Nucleus accumbens (tissue), 56 donors: ENCODE data around the gene PXMP4.
A peak's percentile ranks its signal among the peaks of the same experiment; 100 is the strongest.

Source experiments
- DNase-seq, 56 donors: peaks; one replicate each; lab custom pipeline; 2025; lab: John Stamatoyannopoulos, UW

Gene PXMP4

DNA sequence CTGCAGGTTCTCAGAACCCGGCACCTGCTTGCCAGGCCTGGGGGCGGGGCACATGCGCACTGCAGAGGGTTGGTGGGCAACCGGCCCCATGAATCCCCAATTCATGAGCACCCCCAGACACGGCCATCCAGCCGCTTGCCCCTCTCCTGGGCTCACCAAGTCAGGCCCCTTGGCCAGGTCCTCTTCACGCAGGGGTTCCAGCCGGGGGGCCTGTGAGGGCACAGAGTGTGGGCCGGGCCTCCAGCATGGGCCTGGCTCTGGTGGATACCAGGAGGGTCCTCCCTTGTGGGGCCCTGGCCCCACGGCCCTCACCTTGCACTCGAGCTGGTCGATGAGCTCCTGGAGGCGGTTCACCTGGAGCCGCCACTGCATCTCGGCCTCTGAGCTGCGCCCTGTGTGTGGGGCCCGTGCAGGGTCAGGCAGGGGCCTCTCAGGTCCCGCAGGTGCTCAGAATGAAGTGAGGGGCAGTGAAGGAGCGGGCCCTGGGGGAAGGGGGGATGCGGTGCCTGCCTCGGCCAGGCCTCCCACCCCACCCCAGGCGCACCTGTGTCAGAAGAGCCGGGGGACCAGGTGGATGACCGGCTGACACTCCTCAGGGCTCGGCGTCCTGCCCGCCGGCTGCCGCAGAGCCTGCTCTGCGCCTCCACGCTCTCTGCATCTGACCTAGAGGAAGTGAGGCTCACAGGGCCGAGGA, 60.6 kb downstream of the PXMP4 start:
- DNase-seq, result no peak

- DNase-seq, result no peak
These were observed 61.2 kb downstream of the PXMP4 start for GRCh38 chr20:33658929-33659328.

DNA sequence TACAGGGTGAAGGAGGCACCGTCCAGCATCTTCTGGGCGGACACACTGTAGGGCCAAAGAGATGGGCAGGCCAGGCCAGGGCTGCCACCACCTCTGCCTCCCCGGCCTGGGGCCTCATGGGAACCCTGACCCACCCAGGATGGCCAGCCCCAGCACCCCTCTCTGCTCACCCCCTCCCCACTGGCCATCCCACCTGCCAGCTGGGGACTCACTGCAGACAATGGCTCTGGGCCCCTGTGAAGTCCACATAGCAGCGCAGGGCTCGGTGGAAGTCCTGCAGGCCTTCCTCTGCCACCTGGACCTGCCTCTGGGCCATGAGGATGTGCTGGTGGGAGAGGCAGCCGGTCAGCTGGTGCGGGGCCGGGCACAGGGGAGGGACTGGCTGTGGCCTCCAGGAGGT, 61.6 kb downstream of the PXMP4 start:
- no peak for DNase-seq

DNA sequence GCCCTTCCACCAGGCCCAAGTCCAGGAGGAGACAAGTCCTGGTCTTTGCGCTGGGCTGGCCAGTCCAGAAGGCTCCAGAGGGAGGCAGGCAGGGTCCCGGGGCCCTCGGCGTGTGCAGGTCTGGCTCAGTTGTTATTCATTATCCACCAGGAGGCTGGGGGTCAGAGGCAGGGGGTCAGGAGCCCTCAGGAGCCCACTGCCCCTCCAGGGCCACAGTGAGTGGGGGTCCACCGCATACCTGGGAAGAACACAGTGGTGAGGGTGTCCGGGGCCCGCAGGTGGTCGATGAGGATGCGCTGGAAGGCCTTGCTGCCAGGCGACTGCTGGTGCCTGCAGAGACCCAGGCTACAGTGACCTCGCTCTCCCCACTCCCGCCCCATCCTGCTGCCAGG, 62.4 kb downstream of the PXMP4 start:
- no peak for DNase-seq

DNA sequence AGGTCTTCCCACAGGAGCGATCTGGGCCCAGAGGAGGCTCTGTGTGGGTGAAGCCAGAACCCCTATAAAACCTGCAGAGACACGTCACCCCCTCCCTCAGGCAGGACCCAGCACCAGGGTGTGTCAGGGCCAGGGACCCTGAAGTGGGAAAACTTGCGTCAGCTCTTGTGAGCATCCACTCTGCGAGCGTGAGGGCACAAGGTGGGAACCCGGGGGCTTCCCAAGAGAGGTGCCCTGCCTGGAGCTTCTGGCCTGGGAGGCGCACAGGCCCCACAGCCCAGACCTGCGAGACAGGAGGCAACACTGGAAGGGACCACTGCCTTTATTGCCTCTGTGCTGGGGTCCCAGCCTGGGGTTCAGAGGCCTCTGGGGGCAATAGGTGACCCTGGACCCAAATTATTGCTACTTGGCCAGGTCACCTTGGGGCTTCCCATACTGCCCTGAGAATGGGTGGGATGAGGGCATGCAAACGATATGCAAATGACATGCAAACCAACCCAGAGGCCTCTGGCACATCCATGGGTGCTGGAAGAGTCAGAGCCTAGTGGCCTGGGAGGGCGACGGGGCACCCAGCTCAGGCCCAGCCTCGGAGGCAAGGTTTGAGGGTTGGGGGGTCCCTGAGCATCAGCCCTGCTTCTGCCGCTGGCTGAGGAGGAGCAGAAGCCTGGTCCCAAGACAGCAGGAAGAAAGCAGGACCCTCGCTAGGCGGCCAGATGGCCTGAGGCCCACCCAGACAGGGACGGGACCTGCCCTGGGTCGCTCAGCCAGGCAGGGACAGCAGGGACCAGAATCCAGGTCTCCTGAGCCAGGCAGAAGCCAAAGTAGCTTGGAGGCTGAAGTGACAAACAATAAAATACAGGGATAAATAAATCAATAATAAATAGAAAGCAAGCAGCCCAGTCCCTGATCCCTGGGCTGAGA, 63.1 kb downstream of the PXMP4 start:
- DNase-seq, result no peak

DNA sequence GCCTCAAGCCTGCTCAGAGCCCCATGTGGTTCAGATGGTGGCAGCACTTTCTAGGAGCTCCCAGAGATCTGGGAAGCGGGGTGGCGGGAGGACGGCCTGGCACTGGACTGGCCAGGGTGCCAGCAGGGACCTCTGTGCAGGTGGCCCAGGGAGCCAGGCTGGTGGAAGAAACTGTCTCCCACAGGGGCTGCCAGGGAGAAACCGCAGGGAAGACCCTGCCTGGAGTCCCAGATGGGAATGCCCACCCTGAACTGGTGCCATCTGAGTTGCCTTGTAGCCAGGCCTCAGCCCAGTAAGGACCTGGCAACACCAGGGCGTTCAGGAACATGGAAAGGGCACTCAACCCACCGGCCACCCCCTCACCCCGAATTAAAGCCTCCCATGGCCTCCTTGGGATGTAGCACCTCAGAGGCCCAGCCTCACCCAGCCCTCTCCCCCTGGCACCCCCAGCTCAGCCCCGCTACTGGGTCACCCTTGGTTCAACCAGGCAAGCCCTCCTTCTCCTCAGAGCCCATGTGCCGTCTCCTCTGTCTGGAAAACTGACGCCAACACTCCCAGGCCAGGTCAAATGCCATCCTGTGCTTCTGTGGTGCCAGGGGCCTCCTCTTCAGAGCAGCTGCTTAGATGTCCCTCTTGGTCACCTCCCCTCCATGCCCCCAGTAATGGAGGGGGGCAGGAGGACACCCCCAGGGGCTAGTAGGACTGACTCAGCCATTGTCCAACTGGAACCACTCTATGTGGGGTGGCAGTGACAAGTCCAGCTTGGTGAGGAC, 63.9 kb downstream of the PXMP4 start:
- no peak for DNase-seq

DNA sequence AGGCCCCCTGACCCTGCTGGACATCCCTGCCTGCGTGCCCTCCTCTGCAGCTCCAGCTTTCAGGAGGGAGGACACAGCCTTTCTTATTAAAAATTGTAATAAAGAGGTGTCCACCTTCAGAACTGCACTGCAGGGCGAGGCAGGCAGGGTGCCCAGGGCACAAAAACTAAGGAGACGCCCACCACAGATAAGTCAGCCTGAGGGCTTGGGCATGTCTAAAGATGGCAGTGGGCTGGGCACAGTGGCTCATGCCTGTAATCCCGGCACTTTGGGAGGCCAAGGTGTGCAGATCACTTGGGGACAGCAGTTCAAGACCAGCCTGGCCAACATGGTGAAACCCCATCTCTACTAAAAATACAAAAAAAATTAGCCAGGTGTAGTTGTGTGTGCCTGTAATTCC, 64.9 kb downstream of the PXMP4 start:
- DNase-seq, result no peak

DNA sequence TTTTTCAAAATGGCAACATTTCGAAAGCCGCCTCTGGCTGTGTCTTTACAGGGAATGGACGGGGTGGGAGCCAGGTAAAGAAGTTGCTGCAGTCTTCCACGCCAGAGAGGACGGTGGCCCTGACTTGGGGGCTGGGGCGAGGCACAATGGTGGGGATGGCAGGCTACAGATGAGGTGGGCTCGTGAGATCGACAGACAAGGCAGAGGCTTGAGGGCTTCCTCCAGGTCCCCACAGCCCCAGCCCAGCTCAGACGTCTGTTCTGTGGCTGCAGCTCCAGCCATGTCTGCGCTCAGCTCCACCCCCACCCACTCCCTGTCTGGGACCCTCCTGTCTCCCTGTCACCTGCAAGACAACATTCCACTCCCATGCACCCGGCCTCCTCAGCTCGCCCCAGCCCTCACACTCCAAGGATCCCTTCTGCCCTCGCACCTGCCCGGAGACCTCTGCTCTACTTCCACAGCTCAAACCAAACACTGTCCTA, 65.4 kb downstream of the PXMP4 start:
- no peak for DNase-seq

DNA sequence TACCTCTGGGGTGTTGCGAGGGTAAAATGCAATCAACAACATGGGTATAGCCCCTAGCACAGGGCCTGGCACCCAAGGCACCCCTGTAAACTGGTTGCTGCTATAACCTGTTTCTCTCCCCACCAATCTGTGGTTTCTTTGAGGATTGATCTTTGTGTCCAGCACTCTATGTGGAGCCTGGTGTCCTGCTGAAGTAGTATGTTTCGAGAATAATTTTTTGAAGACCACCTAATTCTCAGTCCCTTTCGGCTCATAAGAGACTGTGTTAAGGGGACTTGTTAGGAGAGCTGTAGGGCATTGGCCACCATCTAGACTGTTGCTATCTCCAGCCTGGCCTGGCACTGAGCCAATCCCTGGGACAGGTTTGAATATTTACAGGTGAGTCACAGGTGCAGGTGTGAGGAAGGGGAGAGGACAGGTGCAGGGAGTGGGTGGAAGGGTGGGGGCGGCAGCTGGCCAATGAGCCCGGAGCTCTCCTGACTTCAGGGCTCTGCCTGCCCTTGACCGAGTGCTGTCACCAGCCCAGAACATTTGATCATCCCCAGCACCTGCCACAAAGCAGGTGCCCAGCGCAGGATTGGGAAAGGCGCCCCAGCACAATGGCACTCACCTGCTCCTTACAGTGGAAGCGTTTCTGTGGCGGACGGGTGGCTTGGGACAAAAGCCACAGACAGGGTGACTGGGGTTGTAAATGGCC, 66.1 kb downstream of the PXMP4 start:
- DNase-seq, result peak in 1 of 56 donors; percentile 21

- DNase-seq, result peak in 43 of 56 donors; percentile 14 to 73 (median 37)
These were observed 66.8 kb downstream of the PXMP4 start for GRCh38 chr20:33653218-33653899.
